ENCODE data around the gene CFAP126. TPM values are rescaled to one million over a fixed set of nuclear protein-coding genes. Genes with fewer than 3 reads are reported as not detected.

CFAP126 gene
- total RNA-seq, 2 donors from 2014 or later, result not detected

DNA sequence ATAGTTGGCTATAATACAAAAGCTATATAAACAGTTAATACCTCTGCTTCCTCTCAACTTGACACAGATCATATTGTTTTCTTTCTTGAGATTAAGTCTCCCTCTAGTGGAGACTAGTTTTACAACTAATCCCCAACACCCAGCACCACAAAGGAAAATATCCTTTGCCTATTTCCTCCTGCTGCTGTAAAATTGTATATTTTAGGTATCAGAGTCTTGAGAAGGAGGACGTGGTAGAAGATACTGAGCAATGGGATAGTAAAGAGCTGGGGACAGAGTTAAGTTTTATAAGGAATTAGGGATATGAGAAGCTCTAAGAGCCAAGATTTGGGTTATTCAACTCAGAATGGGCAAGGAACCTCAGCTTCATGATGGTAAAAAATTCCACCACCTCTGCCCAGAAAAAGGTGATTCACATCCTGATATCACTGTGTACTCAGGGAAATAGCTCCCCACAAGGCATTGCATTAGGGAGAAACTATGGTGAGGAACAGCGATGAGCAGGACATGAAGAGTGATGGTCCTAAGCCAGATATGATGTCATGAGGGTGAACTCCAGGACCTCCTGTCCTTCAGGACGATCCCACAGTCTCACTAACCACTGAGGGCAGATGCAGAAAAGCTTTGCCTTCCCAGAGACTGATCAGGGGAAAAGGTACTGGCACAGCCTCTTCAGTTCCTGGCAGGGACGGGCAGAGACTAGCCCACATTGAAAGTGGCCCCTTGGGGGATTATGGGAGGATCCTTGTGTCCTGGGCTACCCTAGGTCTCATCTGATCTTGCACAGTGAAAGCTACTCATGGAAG lies 14.7 kb upstream of the CFAP126 start:
- TF ChIP-seq CTCF (IDR thresholded peaks at IDR 0.05), result peak; percentile 60
- Histone ChIP-seq H3K9ac (ENCODE audit: low read depth in 2 of 2, low read length in 2 of 2) (no peak overlapping the region), H3K9me3 (no peaks in the 10 kb centered on the region), H3K4me3 (no peak overlapping the region), H3K27me3 (no peaks in the 10 kb centered on the region), H3K4me1 (no peaks in the 10 kb centered on the region), H3K27ac (no peak overlapping the region), H3K36me3 (no peaks in the 10 kb centered on the region)
- no peak for DNase-seq
- intact Hi-C loops (cut with DNase I), result loop anchor here (10.0 kb wide), 1 partner anchor 188 kb away; the partner anchor contains the start of gene ADAMTS4

DNA sequence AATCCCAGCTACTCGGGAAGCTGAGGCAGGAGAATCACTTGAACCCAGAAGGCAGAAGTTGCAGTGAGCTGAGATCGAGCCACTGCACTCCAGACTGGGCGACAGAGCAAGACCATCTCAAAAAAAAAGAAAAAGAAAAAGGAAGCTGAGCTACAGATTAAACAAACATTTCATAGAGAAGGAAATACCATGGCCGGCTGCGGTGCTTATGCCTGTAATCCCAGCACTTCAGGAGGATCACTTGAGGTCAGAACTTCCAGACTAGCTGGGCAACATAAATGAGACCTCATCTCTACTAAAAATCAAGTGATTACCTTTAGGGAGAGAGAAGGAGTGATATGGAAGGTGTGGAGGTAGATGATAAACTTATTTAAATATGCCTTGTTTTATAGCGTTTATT lies 14.0 kb upstream of the CFAP126 start:
- H3K27ac ChIP-seq, result no peak overlapping the region
- DNase-seq, result no peak
- H3K9ac ChIP-seq (ENCODE audit: low read depth in 2 of 2, low read length in 2 of 2), result no peak overlapping the region
- no peak for TF ChIP-seq CTCF (IDR thresholded peaks at IDR 0.05)
- no peak overlapping the region for H3K4me3 ChIP-seq
- no peaks in the 10 kb centered on the region for H3K36me3 ChIP-seq
- H3K4me1 ChIP-seq, result no peaks in the 10 kb centered on the region
- no peaks in the 10 kb centered on the region for H3K27me3 ChIP-seq
- intact Hi-C loops (cut with DNase I), result loop anchor here (10.0 kb wide), 1 partner anchor 187 kb away; the partner anchor contains the start of gene ADAMTS4
- H3K9me3 ChIP-seq, result no peaks in the 10 kb centered on the region

DNA sequence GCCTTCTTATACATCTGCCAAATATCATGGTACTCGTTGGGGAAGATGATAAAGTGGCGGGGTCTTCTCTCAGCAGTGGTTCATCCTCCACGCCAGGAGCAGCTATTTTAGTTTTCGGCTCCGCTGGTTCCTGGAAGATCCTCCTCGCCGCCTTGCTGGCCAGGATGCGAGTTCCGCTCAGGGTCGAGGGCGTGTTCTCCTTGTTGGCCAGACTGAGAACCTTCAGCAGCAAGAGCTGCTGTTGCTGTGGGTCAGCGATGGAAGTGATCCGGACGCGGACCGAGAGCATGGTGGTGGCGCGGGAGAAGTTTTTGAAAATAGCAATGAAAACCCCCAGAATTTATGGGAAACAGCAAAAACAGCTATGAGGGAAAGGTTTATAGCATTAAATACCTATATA lies 11.4 kb upstream of the CFAP126 start:
- Histone ChIP-seq H3K4me1 (no peaks in the 10 kb centered on the region), H3K36me3 (no peaks in the 10 kb centered on the region), H3K27ac (no peak overlapping the region), H3K4me3 (no peak overlapping the region), H3K27me3 (no peaks in the 10 kb centered on the region), H3K9me3 (no peaks in the 10 kb centered on the region), H3K9ac (ENCODE audit: low read depth in 2 of 2, low read length in 2 of 2) (no peak overlapping the region)
- no peak for TF ChIP-seq CTCF (IDR thresholded peaks at IDR 0.05)
- DNase-seq, result no peak
- intact Hi-C loops (cut with DNase I), result no loop called here

- no peak for TF ChIP-seq CTCF (IDR thresholded peaks at IDR 0.05)
- H3K4me1 ChIP-seq, result no peaks in the 10 kb centered on the region
- H3K36me3 ChIP-seq, result no peaks in the 10 kb centered on the region
- H3K9ac ChIP-seq (ENCODE audit: low read depth in 2 of 2, low read length in 2 of 2), result no peak overlapping the region
- DNase-seq, result no peak
- no peaks in the 10 kb centered on the region for H3K27me3 ChIP-seq
- no peaks in the 10 kb centered on the region for H3K9me3 ChIP-seq
- H3K4me3 ChIP-seq, result no peak overlapping the region
- intact Hi-C loops (cut with DNase I), result no loop called here
- no peak overlapping the region for H3K27ac ChIP-seq
These were observed 10.3 kb upstream of the CFAP126 start for GRCh38 chr1:161378014-161378413.

DNA sequence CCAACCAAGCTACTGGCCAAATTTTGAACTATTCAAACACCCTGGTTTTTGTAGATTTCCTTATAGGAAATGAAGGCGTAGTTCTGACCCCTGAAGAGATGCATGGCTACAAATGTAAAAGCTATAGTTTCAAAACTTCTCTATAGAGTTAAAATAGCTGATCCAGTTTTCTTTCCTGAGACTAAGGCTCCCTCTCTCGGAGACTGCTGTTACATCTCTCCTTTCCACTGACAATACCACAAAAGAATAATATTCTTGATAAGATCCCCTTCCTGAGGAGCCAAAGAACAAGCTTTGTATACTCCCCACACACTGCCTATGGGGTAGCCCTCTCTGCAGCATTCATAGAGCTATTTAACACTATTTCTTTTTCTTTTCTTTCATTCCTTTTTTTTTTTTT lies 6.7 kb upstream of the CFAP126 start:
- Histone ChIP-seq H3K36me3 (no peaks in the 10 kb centered on the region), H3K4me3 (no peak overlapping the region), H3K27me3 (no peaks in the 10 kb centered on the region), H3K27ac (no peak overlapping the region), H3K9me3 (no peaks in the 10 kb centered on the region), H3K9ac (ENCODE audit: low read depth in 2 of 2, low read length in 2 of 2) (no peak overlapping the region), H3K4me1 (no peaks in the 10 kb centered on the region)
- intact Hi-C loops (cut with DNase I), result no loop called here
- no peak for TF ChIP-seq CTCF (IDR thresholded peaks at IDR 0.05)
- DNase-seq, result no peak

Measured in colonic mucosa (tissue), 4 donors.